SU-DHL-6 (cell line): ENCODE results near the gene ZMAT3.
A peak's percentile ranks its signal among the peaks of the same experiment; 100 is the strongest.
"Not testable (repeated sequence)": the region's sequence is repeated elsewhere in the genome, so short reads cannot be mapped to it uniquely, and the experiment has no call there.

Experiments used
- H2AFZ ChIP-seq: fragments of 200-600 bp; sonication (generic); 2 replicates; pipeline ENCODE4 v1.6.1; 2014; ENCODE audit warnings: low read depth, mild to moderate bottlenecking, moderate library complexity, mixed read lengths, antibody characterized with exemption, low read length; ENCODE audit not compliant: severe bottlenecking
- H3F3A ChIP-seq: fragments of 200-600 bp; shearing (Covaris generic); 2 replicates; pipeline ENCODE4 v1.6.0; 2016; ENCODE audit warnings: antibody characterized with exemption, mild to moderate bottlenecking; ENCODE audit not compliant: insufficient read depth
- H3K27ac ChIP-seq: fragments of 200-600 bp; sonication (generic); 2 replicates; pipeline ENCODE4 v1.5.1; 2016; ENCODE audit warnings: low read depth, mild to moderate bottlenecking, low read length, moderate library complexity, mixed read lengths
- H3K27me3 ChIP-seq: fragments of 200-600 bp; sonication (generic), shearing (Covaris generic); 2 replicates; pipeline ENCODE4 v1.6.0; 2014; ENCODE audit warnings: mild to moderate bottlenecking, low read length
- H3K36me3 ChIP-seq: fragments of 200-600 bp; sonication (generic); 2 replicates; pipeline ENCODE4 v1.6.1; 2014; ENCODE audit warnings: mild to moderate bottlenecking, low read length, mixed read lengths
- H3K4me2 ChIP-seq: fragments of 300-600, 200-600 bp; shearing (Covaris generic), sonication (generic); 2 replicates; pipeline ENCODE4 v1.6.0; 2014; ENCODE audit warnings: low read length, low read depth, mild to moderate bottlenecking; ENCODE audit not compliant: poor library complexity, severe bottlenecking
- H3K4me3 ChIP-seq: fragments of 200-600 bp; sonication (generic); 2 replicates; pipeline ENCODE4 v1.5.1; 2014; ENCODE audit warnings: antibody characterized with exemption, low read length, mild to moderate bottlenecking, mixed read lengths; ENCODE audit not compliant: insufficient read depth, poor library complexity, severe bottlenecking
- H3K79me2 ChIP-seq: fragments of 200-600 bp; sonication (generic); 2 replicates; pipeline ENCODE4 v1.6.1; 2014; ENCODE audit warnings: mild to moderate bottlenecking, low read length, moderate library complexity; ENCODE audit not compliant: insufficient read depth
- H3K9ac ChIP-seq: fragments of 200-600 bp; sonication (generic); 2 replicates; pipeline ENCODE4 v1.7.0; 2014; ENCODE audit warnings: mild to moderate bottlenecking, low read length
- H3K9me2 ChIP-seq: fragments of 200-600 bp; sonication (generic); replicated peaks from 2 replicates; pipeline ENCODE4 v1.6.1; 2014; ENCODE audit warnings: low read length; ENCODE audit not compliant: insufficient read depth
- H3K9me3 ChIP-seq: fragments of 200-600 bp; sonication (generic); 2 replicates; pipeline ENCODE4 v1.6.1; 2014; ENCODE audit warnings: low read length, mixed read lengths; ENCODE audit not compliant: insufficient read depth
- H4K20me1 ChIP-seq: fragments of 200-600 bp; sonication (generic); 2 replicates; pipeline ENCODE4 v1.6.1; 2014; ENCODE audit warnings: low read depth, mild to moderate bottlenecking, antibody characterized with exemption, low read length, moderate library complexity, mixed read lengths
- CTCF ChIP-seq: fragments of 200-600 bp; sonication (generic); IDR thresholded peaks from one replicate; pipeline ENCODE4 v1.5.1; 2017; ENCODE audit warnings: antibody characterized with exemption, mild to moderate bottlenecking, low read length, moderate library complexity; ENCODE audit not compliant: insufficient read depth, poor library complexity, severe bottlenecking
- EZH2phosphoT487 ChIP-seq: fragments of 200-600 bp; sonication (generic), shearing (Covaris generic); conservative IDR thresholded peaks from 2 replicates; pipeline ENCODE4 v1.6.1; 2018; ENCODE audit warnings: mild to moderate bottlenecking, antibody characterized with exemption, low read length, moderate library complexity, mixed read lengths

The ZMAT3 gene

GRCh38 chr3:179071323-179072099 is at the start of gene ZMAT3:
TSS of gene ZMAT3 (minus strand) at chr3:179071809. CDS start at chr3:179067752, 4,057 bp downstream.
- Histone ChIP-seq H3K4me3 (peak within 1 kb of the TSS; percentile 86), H3K9me3 (no peaks in the 10 kb centered on the region), H3K36me3 (no peaks in the 10 kb centered on the region), H3K4me2 (peak within 1 kb of the TSS; percentile 88), H2AFZ (peak within 1 kb of the TSS; percentile 97), H4K20me1 (no peaks in the 10 kb centered on the region), H3K9ac (peak within 1 kb of the TSS; percentile 77), H3K9me2 (no peaks in the 10 kb centered on the region), H3K79me2 (peaks cover 9% of the 10 kb centered on the region), H3F3A (0 out of 2 replicates have a peak, but pooled peaks cover 12% of the 10 kb centered on the region), H3K27ac (peak within 1 kb of the TSS; percentile 53), H3K27me3 (no peaks in the 10 kb centered on the region)
- TF ChIP-seq EZH2phosphoT487 (no peak), CTCF (no peak)

- Histone ChIP-seq H3K27me3 (no peaks in the 10 kb centered on the region), H3K36me3 (no peaks in the 10 kb centered on the region), H2AFZ (no peak overlapping the region), H3K9me2 (0 out of 2 replicates have a peak, but pooled peaks cover under 1% of the 10 kb centered on the region), H3F3A (no peaks in the 10 kb centered on the region), H4K20me1 (no peaks in the 10 kb centered on the region), H3K27ac (no peak overlapping the region), H3K79me2 (no peaks in the 10 kb centered on the region), H3K9me3 (0 out of 2 replicates have a peak, but pooled peaks cover 4% of the 10 kb centered on the region), H3K9ac (no peak overlapping the region), H3K4me2 (no peak overlapping the region), H3K4me3 (no peak overlapping the region)
- TF ChIP-seq EZH2phosphoT487 = no peak
- TF ChIP-seq CTCF = no peak
Measured at GRCh38 chr3:179116816-179117215, 45.2 kb upstream of the ZMAT3 start.

- H3F3A ChIP-seq, H3K27me3 ChIP-seq, H3K4me2 ChIP-seq: not testable (repeated sequence)
Measured at GRCh38 chr3:179115444-179115843, 43.8 kb upstream of the ZMAT3 start.

GRCh38 chr3:179113903-179114302 is 42.3 kb upstream of the ZMAT3 start:
- H3K27me3 ChIP-seq = no peaks in the 10 kb centered on the region
- H2AFZ ChIP-seq = no peak overlapping the region
- H3K9me3 ChIP-seq = 0 out of 2 replicates have a peak, but pooled peaks cover 4% of the 10 kb centered on the region
- no peaks in the 10 kb centered on the region for H4K20me1 ChIP-seq
- TF ChIP-seq CTCF (no peak), EZH2phosphoT487 (no peak)
- H3K9ac ChIP-seq = no peak overlapping the region
- H3F3A ChIP-seq = no peaks in the 10 kb centered on the region
- H3K36me3 ChIP-seq = no peaks in the 10 kb centered on the region
- no peak overlapping the region for H3K4me2 ChIP-seq
- no peaks in the 10 kb centered on the region for H3K79me2 ChIP-seq
- H3K4me3 ChIP-seq = no peak overlapping the region
- H3K27ac ChIP-seq = no peak overlapping the region
- 0 out of 2 replicates have a peak, but pooled peaks cover 2% of the 10 kb centered on the region for H3K9me2 ChIP-seq

More at GRCh38 chr3:179115444-179115843, 43.8 kb upstream of the ZMAT3 start:
- not testable (repeated sequence) for H3K36me3 ChIP-seq, H3K4me3 ChIP-seq, H3K9me3 ChIP-seq, H2AFZ ChIP-seq, H3K79me2 ChIP-seq, H3K27ac ChIP-seq, H4K20me1 ChIP-seq, H3K9me2 ChIP-seq, H3K9ac ChIP-seq
